GM21423 (cell line): ENCODE data around the gene FNTB.

Experiments
- ATAC-seq: cut with Tn5 transposase; IDR thresholded peaks from one replicate; pipeline ENCODE4 v1.9.1; 2021; ENCODE audit warnings: mild to moderate bottlenecking, moderate library complexity; ENCODE audit not compliant: unreplicated experiment

Gene FNTB

GRCh38 chr14:65044596-65044959 lies 57.9 kb downstream of the FNTB start:
- no peak for ATAC-seq

- ATAC-seq, result no peak
These were observed 58.3 kb downstream of the FNTB start for GRCh38 chr14:65045006-65045405.

- no peak for ATAC-seq
These were observed 59.0 kb downstream of the FNTB start for GRCh38 chr14:65045709-65046108.

GRCh38 chr14:65052832-65053231 lies 66.1 kb downstream of the FNTB start:
- ATAC-seq, result no peak

- no peak for ATAC-seq
These were observed 66.8 kb downstream of the FNTB start for GRCh38 chr14:65053466-65053865.

- ATAC-seq, result no peak
These were observed 67.9 kb downstream of the FNTB start for GRCh38 chr14:65054471-65055085.

GRCh38 chr14:65057695-65058094 lies 71.0 kb downstream of the FNTB start:
- no peak for ATAC-seq

GRCh38 chr14:65062096-65063075 lies 75.7 kb downstream of the FNTB start:
- ATAC-seq, result no peak

GRCh38 chr14:65065719-65066118 lies 79.0 kb downstream of the FNTB start:
- no peak for ATAC-seq

GRCh38 chr14:65069874-65070413 lies 83.2 kb downstream of the FNTB start:
- no peak for ATAC-seq

- no peak for ATAC-seq
These were observed 83.8 kb downstream of the FNTB start for GRCh38 chr14:65070471-65070976.

GRCh38 chr14:65071544-65071943 lies 84.8 kb downstream of the FNTB start:
- no peak for ATAC-seq

- ATAC-seq, result no peak
These were observed 85.6 kb downstream of the FNTB start for GRCh38 chr14:65072256-65072655.

GRCh38 chr14:65072937-65073336 lies 86.2 kb downstream of the FNTB start:
- ATAC-seq, result no peak

- ATAC-seq, result no peak
These were observed 87.0 kb downstream of the FNTB start for GRCh38 chr14:65073605-65074201.

GRCh38 chr14:65074449-65075150 lies 87.9 kb downstream of the FNTB start:
- no peak for ATAC-seq

GRCh38 chr14:65075628-65076325 lies 89.1 kb downstream of the FNTB start:
- no peak for ATAC-seq

GRCh38 chr14:65077318-65077717 lies 90.6 kb downstream of the FNTB start:
- ATAC-seq, result no peak

GRCh38 chr14:65079201-65079600 lies 92.5 kb downstream of the FNTB start:
- ATAC-seq, result no peak

- ATAC-seq, result no peak
These were observed 93.1 kb downstream of the FNTB start for GRCh38 chr14:65079768-65080167.
